ENCODE data around the gene OGFOD1. TPM values are rescaled to one million over a fixed set of nuclear protein-coding genes. Genes with fewer than 3 reads are reported as not detected.
A peak's percentile ranks its signal among the peaks of the same experiment; 100 is the strongest.

Gene OGFOD1
- total RNA-seq, 1 experiment from 2014 or later: 68.5 TPM

- peaks cover 75% of the 10 kb centered on the region for H3K36me3 Mint-ChIP-seq (ENCODE audit: insufficient read depth, unreplicated experiment)
- CTCF ChIA-PET: no interaction called here
- POLR2A ChIA-PET: interaction anchor here (1.8 kb wide), 1 partner anchor 10 kb away, joined by 5 read pairs; no protein-coding TSS in a partner anchor
These were observed 29.6 kb downstream of the OGFOD1 start for GRCh38 chr16:56480776-56481467.

GRCh38 chr16:56481468-56482122, 30.2 kb downstream of the OGFOD1 start:
- no peak overlapping the region for H3K4me3 Mint-ChIP-seq (ENCODE audit: unreplicated experiment)
- CTCF ChIA-PET: no interaction called here

More at GRCh38 chr16:56480776-56481467, 29.6 kb downstream of the OGFOD1 start:
- Mint-ChIP-seq H3K4me1 (ENCODE audit: insufficient read depth, unreplicated experiment) (peaks cover 6% of the 10 kb centered on the region), H3K27me3 (ENCODE audit: insufficient read depth, unreplicated experiment) (no peaks in the 10 kb centered on the region), H3K9me3 (ENCODE audit: unreplicated experiment) (no peaks in the 10 kb centered on the region), H3K4me3 (ENCODE audit: unreplicated experiment) (no peak overlapping the region), H3K27ac (ENCODE audit: low read depth, unreplicated experiment) (no peak overlapping the region)
- TF ChIP-seq CTCF (IDR thresholded peaks at IDR 0.05; ENCODE audit: unreplicated experiment): no peak
- no peak for DNase-seq (ENCODE audit: unreplicated experiment)
- BruUV-seq (replicated peaks): no TSS peak
- intact Hi-C loops (cut with micrococcal nuclease): no loop called here

GRCh38 chr16:56482683-56483236, 31.4 kb downstream of the OGFOD1 start:
- Mint-ChIP-seq H3K4me1 (ENCODE audit: insufficient read depth, unreplicated experiment) (peaks cover under 1% of the 10 kb centered on the region), H3K9me3 (ENCODE audit: unreplicated experiment) (no peaks in the 10 kb centered on the region), H3K36me3 (ENCODE audit: insufficient read depth, unreplicated experiment) (peaks cover 62% of the 10 kb centered on the region), H3K27me3 (ENCODE audit: insufficient read depth, unreplicated experiment) (no peaks in the 10 kb centered on the region), H3K27ac (ENCODE audit: low read depth, unreplicated experiment) (no peak overlapping the region), H3K4me3 (ENCODE audit: unreplicated experiment) (no peak overlapping the region)
- DNase-seq (ENCODE audit: unreplicated experiment): no peak
- CTCF ChIA-PET: interaction anchor here (0.6 to 0.9 kb wide), 2 partner anchors 11 to 31 kb away, joined by 3 read pairs; no protein-coding TSS in a partner anchor
- TF ChIP-seq CTCF (IDR thresholded peaks at IDR 0.05; ENCODE audit: unreplicated experiment): no peak
- POLR2A ChIA-PET: interaction anchor here (0.7 kb wide), 1 partner anchor 736 kb away, joined by 3 read pairs; no protein-coding TSS in a partner anchor
- intact Hi-C loops (cut with micrococcal nuclease): no loop called here
- no TSS peak for BruUV-seq (replicated peaks)

More at GRCh38 chr16:56481468-56482122, 30.2 kb downstream of the OGFOD1 start:
- Mint-ChIP-seq H3K27me3 (ENCODE audit: insufficient read depth, unreplicated experiment) (no peaks in the 10 kb centered on the region), H3K4me1 (ENCODE audit: insufficient read depth, unreplicated experiment) (peaks cover 6% of the 10 kb centered on the region), H3K36me3 (ENCODE audit: insufficient read depth, unreplicated experiment) (peaks cover 73% of the 10 kb centered on the region), H3K27ac (ENCODE audit: low read depth, unreplicated experiment) (no peak overlapping the region), H3K9me3 (ENCODE audit: unreplicated experiment) (no peaks in the 10 kb centered on the region)
- intact Hi-C loops (cut with micrococcal nuclease): no loop called here
- no peak for TF ChIP-seq CTCF (IDR thresholded peaks at IDR 0.05; ENCODE audit: unreplicated experiment)
- DNase-seq (ENCODE audit: unreplicated experiment): peak; percentile 19
- POLR2A ChIA-PET: interaction anchor here (1.8 kb wide), 1 partner anchor 11 kb away, joined by 5 read pairs; no protein-coding TSS in a partner anchor
- no TSS peak for BruUV-seq (replicated peaks)

- no TSS peak for BruUV-seq (replicated peaks)
- Mint-ChIP-seq H3K27ac (ENCODE audit: low read depth, unreplicated experiment) (no peak overlapping the region), H3K9me3 (ENCODE audit: unreplicated experiment) (no peaks in the 10 kb centered on the region), H3K4me3 (ENCODE audit: unreplicated experiment) (no peak overlapping the region), H3K27me3 (ENCODE audit: insufficient read depth, unreplicated experiment) (no peaks in the 10 kb centered on the region), H3K4me1 (ENCODE audit: insufficient read depth, unreplicated experiment) (no peaks in the 10 kb centered on the region), H3K36me3 (ENCODE audit: insufficient read depth, unreplicated experiment) (peaks cover 55% of the 10 kb centered on the region)
- CTCF ChIA-PET: interaction anchor here (0.6 kb wide), 2 partner anchors 151 to 236 kb away, joined by 3 to 4 read pairs; no protein-coding TSS in a partner anchor
- no peak for TF ChIP-seq CTCF (IDR thresholded peaks at IDR 0.05; ENCODE audit: unreplicated experiment)
- no peak for DNase-seq (ENCODE audit: unreplicated experiment)
- intact Hi-C loops (cut with micrococcal nuclease): no loop called here
- POLR2A ChIA-PET: interaction anchor here (0.7 kb wide), 1 partner anchor 735 kb away, joined by 3 read pairs; no protein-coding TSS in a partner anchor
These were observed 32.0 kb downstream of the OGFOD1 start for GRCh38 chr16:56483394-56483793.
